ENCODE data around the gene LRP5.
"Not testable (repeated sequence)": the region's sequence is repeated elsewhere in the genome, so short reads cannot be mapped to it uniquely, and the experiment has no call there.

The LRP5 gene

DNA sequence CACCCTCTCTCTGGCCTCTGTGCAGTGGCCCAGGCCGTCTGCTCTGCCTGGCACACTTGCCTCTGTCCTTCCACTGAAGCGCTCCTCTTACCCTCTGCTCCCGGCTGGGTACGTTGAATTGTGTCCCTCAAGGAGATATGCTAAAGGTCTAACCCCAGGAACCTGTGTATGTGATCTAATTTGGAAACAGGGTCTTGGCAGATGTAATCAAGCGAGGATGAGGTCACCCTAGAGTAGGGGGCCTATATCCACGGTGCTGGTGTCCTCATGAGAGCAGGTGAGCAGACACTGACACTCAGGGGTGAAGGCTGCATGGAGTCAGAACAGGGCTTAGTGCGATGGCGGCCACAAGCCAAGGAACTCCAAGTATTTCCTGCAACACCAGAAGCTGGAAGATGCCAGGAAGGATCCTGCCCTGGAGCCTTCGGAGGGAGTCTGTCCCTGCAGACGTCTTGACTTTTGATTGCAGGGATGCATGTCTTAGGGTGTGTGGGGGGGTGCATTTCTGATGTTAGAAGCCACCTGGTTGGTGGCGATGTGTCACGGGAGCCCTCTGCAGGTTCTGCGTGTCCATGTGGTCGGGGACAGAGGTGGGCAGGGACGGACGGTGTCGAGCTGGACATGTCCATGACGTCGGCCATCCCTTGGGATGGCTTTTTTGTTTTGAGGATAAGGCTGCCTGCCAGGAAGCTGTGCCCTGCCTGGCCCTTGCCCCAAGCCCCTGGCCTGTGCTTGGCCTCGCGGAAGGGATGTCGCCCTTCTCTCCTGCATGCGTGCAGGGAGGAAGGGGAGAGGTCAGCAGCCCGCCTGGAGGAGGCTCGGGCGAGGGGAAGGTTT, 68.6 kb downstream of the LRP5 start:
- intact Hi-C loops (cut with DNase I) = loop anchor here (2.0 to 5.0 kb wide), 2 partner anchors 69 to 124 kb away; partner anchors contain the start of gene LRP5
- no peak for DNase-seq

DNA sequence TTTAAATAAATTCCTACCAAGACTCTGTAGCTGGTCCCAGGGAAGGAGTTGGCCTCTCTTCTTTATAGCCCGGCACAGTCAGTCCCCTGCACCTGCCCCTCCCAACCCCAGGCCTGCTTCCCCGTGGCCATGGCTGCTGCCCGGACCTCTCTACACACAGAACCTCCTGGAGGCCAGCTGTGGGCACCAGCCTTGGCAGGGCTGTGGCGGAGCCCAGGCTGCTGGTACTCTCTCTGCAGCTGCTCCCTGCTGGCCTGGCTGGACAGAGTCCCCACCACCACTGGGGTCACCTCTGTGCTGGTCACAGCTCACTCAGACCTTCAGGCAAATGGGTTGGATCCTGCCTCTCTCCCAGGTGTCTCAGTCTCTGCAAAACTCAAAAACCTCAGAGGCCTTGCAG, 69.3 kb downstream of the LRP5 start:
- DNase-seq = no peak
- intact Hi-C loops (cut with DNase I) = loop anchor here (2.0 to 5.0 kb wide), 2 partner anchors 69 to 125 kb away; partner anchors contain the start of gene LRP5

- DNase-seq = no peak
- intact Hi-C loops (cut with DNase I) = loop anchor here (5.0 kb wide), 1 partner anchor 70 kb away; the partner anchor contains the start of gene LRP5
These were observed 70.1 kb downstream of the LRP5 start for GRCh38 chr11:68382358-68382998.

DNA sequence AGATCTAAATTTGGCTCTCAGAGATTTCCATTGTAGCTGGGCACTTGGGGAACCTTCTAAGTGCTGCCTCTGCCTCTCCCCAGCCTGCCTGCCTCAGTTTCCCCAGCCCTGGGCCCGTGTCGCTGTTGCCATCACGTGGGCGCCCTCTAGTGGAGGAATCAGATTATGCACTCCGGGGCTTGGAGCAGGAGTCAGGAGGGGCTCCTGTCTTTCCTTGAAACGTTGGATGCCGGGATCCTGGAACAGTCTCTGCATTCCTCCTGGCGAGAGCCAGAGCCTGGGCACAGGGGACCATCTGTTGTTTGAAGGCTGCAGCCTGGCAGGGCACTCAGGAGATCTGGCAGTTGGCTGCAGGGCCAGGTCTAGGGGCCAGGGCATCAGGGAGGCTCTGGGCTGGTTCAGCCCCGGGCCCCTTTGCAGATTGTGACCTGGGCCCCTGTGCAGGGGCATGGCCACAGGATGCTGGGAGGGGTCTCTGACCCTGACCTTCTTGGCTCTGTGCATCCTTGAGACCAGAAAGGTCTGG, 71.6 kb downstream of the LRP5 start:
- peak in 8 of 10 donors; percentile 34 to 93 (median 72) for DNase-seq

GRCh38 chr11:68384530-68385081, 72.2 kb downstream of the LRP5 start:
- DNase-seq = no peak
- intact Hi-C loops (cut with DNase I) = loop anchor here (5.0 kb wide), 1 partner anchor 72 kb away; the partner anchor contains the start of gene LRP5

More for the DNA sequence above, 71.6 kb downstream of the LRP5 start:
- intact Hi-C loops (cut with DNase I) = loop anchor here (5.0 kb wide), 1 partner anchor 72 kb away; the partner anchor contains the start of gene LRP5

DNA sequence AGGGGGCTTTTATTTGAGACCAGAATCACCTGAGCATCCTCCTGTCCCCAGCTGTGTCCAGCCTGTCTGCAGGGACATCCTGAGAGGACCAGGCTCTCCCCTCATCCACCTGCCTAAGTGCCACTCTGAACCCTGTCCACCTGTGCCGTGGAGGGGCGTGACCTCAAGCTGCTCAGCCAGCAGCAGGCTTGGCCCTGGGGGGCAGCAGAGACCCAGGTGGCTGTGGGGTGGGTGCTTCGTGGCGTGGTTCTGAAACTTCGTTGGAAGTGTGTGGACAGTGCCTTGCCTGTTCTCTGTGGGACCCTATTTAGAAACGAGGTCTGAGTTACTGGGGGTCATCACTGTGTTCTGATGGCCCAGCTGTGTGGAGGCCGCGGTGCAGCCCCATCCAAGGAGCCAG, 72.7 kb downstream of the LRP5 start:
- no peak for DNase-seq
- intact Hi-C loops (cut with DNase I) = no loop called here

GRCh38 chr11:68386331-68386978, 74.1 kb downstream of the LRP5 start:
- intact Hi-C loops (cut with DNase I) = no loop called here
- DNase-seq = no peak

- intact Hi-C loops (cut with DNase I) = no loop called here
- DNase-seq = no peak
These were observed 75.4 kb downstream of the LRP5 start for GRCh38 chr11:68387840-68388239.

DNA sequence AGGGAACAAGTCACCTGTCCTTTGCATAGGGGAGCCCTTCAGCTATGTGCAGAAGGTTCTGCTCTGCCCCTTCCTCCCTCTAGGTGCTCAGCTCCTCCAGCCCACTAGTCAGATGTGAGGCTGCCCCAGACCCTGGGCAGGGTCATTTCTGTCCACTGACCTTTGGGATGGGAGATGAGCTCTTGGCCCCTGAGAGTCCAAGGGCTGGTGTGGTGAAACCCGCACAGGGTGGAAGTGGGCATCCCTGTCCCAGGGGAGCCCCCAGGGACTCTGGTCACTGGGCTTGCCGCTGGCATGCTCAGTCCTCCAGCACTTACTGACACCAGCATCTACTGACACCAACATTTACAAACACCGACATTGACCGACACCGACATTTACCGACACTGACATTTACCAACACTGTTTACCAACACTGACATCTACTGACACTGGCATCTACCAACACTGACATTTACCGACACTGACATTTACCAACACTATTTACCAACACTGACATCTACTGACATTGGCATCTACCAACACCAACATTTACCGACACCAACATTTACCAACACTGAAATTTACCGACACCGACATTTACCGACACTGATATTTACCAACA, 76.3 kb downstream of the LRP5 start:
- intact Hi-C loops (cut with DNase I) = no loop called here
- DNase-seq = no peak

DNA sequence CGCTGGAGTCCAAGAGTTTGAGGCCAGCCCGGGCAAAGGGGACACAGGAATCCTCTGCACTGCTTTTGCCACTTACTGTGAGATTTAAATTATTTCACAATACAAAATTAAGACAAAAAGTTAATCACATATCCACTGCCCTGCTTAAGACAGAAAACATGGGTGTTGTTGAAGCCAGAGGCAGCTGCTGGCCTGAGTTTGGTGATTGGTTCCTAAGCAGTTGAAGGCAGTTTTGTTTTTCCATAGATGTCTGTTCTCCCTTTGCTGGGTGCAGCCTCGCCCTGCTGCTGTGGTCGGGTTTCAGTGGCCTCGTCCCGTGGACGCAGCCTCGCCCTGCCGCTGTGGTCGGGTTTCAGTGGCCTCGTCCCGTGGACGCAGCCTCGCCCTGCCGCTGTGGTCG, 77.9 kb downstream of the LRP5 start:
- intact Hi-C loops (cut with DNase I) = no loop called here
- no peak for DNase-seq

DNA sequence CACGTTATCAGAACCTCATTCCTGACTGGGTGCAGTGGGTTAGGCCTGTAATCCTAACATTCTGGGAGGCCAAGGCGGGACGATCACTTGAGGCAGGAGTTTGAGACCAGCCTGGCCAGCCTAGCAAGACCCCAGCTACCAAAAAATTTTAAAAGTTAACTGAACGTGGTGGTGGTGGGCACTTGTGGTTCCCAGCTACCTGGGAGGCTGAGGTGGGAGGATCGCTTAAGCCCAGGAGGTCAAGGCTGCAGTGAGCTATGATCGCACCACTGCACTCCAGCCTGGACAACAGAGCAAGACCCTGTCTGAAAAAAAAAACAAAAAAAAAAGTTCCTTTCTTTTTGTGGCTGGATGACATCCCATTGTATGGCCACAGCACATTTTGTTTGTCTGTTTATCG, 80.4 kb downstream of the LRP5 start:
- intact Hi-C loops (cut with DNase I) = no loop called here
- no peak for DNase-seq

DNA sequence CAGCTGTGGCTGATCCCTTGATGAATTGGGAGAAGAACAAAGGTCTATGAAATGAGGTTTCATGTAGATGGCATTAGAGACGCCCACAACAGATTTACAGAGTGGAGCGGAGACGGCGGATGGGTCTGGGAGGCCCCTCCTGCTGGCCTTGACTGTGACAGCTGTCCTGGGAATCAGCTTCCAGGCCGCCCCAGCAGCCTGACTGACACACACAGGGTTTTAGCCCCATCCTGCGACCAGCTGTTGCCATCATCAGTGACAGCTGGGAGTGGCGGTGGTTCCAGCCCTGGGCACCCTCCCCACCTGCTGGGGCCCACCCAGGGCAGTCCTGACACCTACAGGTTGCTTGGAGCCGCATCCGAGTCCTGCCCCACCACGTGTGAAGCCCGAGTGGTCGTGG, 84.1 kb downstream of the LRP5 start:
- intact Hi-C loops (cut with DNase I) = no loop called here
- no peak for DNase-seq

DNA sequence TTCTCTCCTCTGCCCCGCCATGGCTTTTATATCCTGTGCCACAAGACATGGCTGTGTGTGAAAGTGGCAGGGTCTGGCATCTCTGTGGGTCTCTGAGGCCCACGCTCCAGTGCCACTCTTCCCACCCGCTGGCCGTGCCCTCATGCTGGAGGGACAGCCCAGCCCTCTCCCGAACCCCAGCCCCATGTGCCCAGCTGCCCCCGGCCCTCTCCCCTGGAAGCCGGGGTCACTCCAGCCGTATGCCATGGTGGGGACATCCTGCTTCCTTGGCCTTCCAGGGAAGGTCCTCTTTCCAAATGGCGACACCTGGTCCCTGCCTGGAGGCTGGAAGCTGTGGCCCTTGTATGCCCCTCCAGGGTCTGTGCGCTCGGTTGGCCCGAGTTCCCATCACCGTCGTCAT, 84.9 kb downstream of the LRP5 start:
- no peak for DNase-seq
- intact Hi-C loops (cut with DNase I) = no loop called here

DNA sequence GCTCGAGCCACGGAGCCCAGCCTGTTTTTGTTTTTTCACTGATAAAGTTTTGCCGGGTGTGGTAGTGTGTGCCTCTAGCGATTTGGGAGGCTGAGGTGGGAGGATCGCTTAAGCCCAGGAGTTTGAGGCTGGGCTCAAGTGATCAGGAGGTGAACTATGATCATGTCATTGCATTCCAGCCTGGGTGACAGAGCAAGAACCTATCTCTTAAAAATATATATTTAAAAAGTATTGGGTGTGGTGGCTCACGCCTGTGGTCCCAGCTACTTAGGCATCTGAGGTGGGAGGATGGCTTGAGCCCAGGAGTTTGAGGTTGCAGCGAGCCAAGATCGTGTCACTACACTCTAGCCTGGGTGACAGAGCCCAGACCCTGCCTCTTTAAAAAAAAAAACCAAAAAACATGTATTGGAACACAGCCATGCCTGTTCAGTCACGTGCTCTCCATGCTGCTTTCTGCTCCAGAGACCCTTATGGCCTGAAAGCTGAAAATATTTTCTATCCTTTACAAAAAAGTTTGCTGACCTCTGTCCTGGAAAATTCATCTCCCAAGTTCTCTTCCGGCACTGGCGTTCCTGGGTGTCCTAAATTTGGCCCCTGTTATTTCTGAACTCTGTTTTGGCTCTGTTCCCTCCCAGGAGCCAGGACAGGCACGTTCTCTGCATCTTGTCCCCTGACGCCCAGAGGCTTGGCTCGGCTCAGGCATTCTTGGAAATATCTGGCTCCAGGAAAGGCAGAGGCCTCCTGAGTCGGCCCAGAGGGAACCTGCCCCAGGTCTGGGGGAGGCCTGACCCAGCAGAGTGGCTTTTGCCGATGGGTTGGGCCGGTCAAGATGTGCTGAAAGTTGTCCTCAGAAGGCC, 86.8 kb downstream of the LRP5 start:
- DNase-seq = no peak
- intact Hi-C loops (cut with DNase I) = no loop called here

- no peak for DNase-seq
- intact Hi-C loops (cut with DNase I) = no loop called here
These were observed 87.5 kb downstream of the LRP5 start for GRCh38 chr11:68399916-68400315.

GRCh38 chr11:68400584-68400983, 88.2 kb downstream of the LRP5 start:
- DNase-seq; intact Hi-C loops (cut with DNase I): not testable (repeated sequence)

GRCh38 chr11:68401856-68402255, 89.5 kb downstream of the LRP5 start:
- intact Hi-C loops (cut with DNase I) = no loop called here
- DNase-seq = no peak

GRCh38 chr11:68402355-68403031, 90.1 kb downstream of the LRP5 start:
- intact Hi-C loops (cut with DNase I) = no loop called here
- no peak for DNase-seq

GRCh38 chr11:68403424-68403823, 91.0 kb downstream of the LRP5 start:
- intact Hi-C loops (cut with DNase I) = no loop called here
- no peak for DNase-seq

Measured in posterior cingulate gyrus (tissue), 11 donors.